Measurements from ENCODE around the gene YJEFN3. TPM values are rescaled to one million over a fixed set of nuclear protein-coding genes. Genes with fewer than 3 reads are reported as not detected.

YJEFN3 gene
- total RNA-seq, 1 experiment from 2014 or later, result 11.1 TPM

DNA sequence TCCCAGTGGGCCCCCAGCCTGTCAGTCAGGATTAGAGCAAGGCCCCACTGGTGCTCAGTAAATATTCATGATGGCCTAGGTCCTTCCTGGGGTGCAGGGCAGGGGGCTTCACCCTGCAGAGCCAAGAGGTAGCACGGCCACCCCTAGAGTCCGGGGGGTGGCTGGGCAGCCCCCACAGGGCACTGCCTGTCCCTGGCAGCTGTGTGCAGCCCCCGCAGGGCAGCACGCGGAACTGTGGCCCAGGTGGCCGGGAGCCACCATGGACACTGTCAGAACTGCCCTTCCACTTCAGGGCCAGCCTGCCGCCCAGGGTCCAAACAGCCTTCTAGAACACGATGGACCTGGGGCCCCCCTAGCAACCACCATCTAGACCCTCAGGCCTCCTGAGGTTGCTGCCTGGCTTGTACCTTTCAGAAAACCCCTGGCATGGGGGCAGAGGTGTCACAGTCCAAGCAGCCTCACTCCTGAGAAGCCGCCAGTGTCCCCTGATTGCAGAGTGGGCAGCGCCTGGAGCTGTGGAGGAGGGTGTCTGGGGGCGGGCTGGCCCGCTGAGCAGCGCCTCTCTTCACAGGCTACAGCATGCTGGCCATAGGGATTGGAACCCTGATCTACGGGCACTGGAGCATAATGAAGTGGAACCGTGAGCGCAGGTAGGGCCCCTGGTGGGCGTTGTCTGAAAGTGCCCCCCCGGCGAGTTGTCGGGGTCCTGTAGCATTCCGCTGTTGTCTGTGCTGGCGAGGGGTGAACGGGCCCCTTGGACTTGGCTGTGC lies 2.9 kb upstream of the YJEFN3 start:
- ATAC-seq (no peak; the same call in 1 of the 2 replicates), DNase-seq (ENCODE audit: low spot score) (no peak)
- H3K9me3 Mint-ChIP-seq, result no peaks in the 10 kb centered on the region
- H3K36me3 Mint-ChIP-seq, result peaks cover 13% of the 10 kb centered on the region
- no peak overlapping the region for H3K27ac Mint-ChIP-seq
- ChIA-PET POLR2A (no interaction called here), CTCF (interaction anchor here (1.0 to 1.2 kb wide), 3 partner anchors 27 to 142 kb away, joined by 3 to 6 read pairs (median 5); partner anchors contain the start of gene ZNF101)
- H3K4me3 Mint-ChIP-seq, result no peak overlapping the region
- H3K27me3 Mint-ChIP-seq (ENCODE audit: low read depth), result no peaks in the 10 kb centered on the region
- H3K4me1 Mint-ChIP-seq, result peaks cover 8% of the 10 kb centered on the region
- TF ChIP-seq ATF1 (CRISPR knock-in tag; IDR thresholded peaks at IDR 0.05), result no peak
- TF ChIP-seq, protein P1, sequence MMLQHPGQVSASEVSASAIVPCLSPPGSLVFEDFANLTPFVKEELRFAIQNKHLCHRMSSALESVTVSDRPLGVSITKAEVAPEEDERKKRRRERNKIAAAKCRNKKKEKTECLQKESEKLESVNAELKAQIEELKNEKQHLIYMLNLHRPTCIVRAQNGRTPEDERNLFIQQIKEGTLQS (CRISPR knock-in tag; conservative IDR thresholded peaks at IDR 0.05), result no peak
- no peak for TF ChIP-seq NFATC4 (CRISPR knock-in tag; IDR thresholded peaks at IDR 0.05)
- peak; percentile 16; the same call in 1 of the 2 replicates for TF ChIP-seq ZNF423 (CRISPR knock-in tag; IDR thresholded peaks at IDR 0.05)
- no peak for TF ChIP-seq ELF4 (CRISPR knock-in tag; IDR thresholded peaks at IDR 0.05; ENCODE audit: low read depth)

DNA sequence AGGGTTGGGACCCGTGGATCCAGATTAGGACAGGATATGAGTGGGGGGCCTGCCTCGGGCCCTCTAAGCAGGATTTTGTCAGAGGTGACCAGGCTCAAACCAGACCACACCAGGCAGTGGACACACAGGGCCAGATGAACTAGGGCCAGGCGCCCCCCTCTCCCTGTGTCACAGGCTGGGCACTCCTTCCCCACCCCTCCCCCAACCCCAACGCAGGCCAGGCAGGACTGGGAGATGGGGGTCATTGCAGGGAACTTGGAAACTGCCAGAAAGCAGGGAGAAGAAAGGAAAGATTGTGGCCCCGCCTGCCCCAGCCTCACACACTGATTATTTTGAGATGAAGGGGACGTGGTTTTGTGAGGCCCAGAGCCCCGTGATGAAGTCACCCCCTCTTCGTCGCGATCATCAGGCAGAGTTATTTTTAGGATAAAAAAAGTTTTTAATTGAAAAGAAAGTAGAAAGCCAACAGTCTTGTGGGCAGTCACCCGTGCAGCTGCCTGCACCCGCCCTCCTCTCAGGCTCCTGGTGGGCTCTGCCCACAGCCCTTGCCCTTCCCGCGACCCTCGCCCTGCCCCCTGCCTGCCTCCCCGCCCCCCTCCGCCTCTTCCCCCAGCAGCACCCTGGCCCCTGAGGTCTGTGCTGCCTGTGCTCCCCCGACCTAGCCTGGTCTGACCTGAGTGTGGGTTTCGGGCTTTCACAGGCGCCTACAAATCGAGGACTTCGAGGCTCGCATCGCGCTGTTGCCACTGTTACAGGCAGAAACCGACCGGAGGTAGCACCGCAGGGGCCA lies 1.9 kb upstream of the YJEFN3 start:
- peaks cover 10% of the 10 kb centered on the region for H3K4me1 Mint-ChIP-seq
- H3K4me3 Mint-ChIP-seq, result no peak overlapping the region
- ATAC-seq, result no peak
- DNase-seq (ENCODE audit: low spot score), result no peak
- H3K27ac Mint-ChIP-seq, result no peak overlapping the region
- no peaks in the 10 kb centered on the region for H3K9me3 Mint-ChIP-seq
- H3K27me3 Mint-ChIP-seq (ENCODE audit: low read depth), result no peaks in the 10 kb centered on the region
- peaks cover 10% of the 10 kb centered on the region; the same call in 1 of the 2 replicates for H3K36me3 Mint-ChIP-seq
- ChIA-PET POLR2A (no interaction called here), CTCF (no interaction called here)
- TF ChIP-seq CREB1 (CRISPR knock-in tag; IDR thresholded peaks at IDR 0.05) (no peak), GABPB1 (CRISPR knock-in tag; IDR thresholded peaks at IDR 0.05) (no peak), SP1 (CRISPR knock-in tag; conservative IDR thresholded peaks at IDR 0.05) (no peak), HMGA2 (CRISPR knock-in tag; IDR thresholded peaks at IDR 0.05) (no peak), JUN (CRISPR knock-in tag; IDR thresholded peaks at IDR 0.05) (no peak)
- TF ChIP-seq, protein P2, sequence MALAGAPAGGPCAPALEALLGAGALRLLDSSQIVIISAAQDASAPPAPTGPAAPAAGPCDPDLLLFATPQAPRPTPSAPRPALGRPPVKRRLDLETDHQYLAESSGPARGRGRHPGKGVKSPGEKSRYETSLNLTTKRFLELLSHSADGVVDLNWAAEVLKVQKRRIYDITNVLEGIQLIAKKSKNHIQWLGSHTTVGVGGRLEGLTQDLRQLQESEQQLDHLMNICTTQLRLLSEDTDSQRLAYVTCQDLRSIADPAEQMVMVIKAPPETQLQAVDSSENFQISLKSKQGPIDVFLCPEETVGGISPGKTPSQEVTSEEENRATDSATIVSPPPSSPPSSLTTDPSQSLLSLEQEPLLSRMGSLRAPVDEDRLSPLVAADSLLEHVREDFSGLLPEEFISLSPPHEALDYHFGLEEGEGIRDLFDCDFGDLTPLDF (CRISPR knock-in tag; IDR thresholded peaks at IDR 0.05), result no peak
- TF ChIP-seq, protein P3, sequence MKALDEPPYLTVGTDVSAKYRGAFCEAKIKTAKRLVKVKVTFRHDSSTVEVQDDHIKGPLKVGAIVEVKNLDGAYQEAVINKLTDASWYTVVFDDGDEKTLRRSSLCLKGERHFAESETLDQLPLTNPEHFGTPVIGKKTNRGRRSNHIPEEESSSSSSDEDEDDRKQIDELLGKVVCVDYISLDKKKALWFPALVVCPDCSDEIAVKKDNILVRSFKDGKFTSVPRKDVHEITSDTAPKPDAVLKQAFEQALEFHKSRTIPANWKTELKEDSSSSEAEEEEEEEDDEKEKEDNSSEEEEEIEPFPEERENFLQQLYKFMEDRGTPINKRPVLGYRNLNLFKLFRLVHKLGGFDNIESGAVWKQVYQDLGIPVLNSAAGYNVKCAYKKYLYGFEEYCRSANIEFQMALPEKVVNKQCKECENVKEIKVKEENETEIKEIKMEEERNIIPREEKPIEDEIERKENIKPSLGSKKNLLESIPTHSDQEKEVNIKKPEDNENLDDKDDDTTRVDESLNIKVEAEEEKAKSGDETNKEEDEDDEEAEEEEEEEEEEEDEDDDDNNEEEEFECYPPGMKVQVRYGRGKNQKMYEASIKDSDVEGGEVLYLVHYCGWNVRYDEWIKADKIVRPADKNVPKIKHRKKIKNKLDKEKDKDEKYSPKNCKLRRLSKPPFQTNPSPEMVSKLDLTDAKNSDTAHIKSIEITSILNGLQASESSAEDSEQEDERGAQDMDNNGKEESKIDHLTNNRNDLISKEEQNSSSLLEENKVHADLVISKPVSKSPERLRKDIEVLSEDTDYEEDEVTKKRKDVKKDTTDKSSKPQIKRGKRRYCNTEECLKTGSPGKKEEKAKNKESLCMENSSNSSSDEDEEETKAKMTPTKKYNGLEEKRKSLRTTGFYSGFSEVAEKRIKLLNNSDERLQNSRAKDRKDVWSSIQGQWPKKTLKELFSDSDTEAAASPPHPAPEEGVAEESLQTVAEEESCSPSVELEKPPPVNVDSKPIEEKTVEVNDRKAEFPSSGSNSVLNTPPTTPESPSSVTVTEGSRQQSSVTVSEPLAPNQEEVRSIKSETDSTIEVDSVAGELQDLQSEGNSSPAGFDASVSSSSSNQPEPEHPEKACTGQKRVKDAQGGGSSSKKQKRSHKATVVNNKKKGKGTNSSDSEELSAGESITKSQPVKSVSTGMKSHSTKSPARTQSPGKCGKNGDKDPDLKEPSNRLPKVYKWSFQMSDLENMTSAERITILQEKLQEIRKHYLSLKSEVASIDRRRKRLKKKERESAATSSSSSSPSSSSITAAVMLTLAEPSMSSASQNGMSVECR (CRISPR knock-in tag; IDR thresholded peaks at IDR 0.05; ENCODE audit: borderline replicate concordance), result no peak
- TF ChIP-seq, protein P4, sequence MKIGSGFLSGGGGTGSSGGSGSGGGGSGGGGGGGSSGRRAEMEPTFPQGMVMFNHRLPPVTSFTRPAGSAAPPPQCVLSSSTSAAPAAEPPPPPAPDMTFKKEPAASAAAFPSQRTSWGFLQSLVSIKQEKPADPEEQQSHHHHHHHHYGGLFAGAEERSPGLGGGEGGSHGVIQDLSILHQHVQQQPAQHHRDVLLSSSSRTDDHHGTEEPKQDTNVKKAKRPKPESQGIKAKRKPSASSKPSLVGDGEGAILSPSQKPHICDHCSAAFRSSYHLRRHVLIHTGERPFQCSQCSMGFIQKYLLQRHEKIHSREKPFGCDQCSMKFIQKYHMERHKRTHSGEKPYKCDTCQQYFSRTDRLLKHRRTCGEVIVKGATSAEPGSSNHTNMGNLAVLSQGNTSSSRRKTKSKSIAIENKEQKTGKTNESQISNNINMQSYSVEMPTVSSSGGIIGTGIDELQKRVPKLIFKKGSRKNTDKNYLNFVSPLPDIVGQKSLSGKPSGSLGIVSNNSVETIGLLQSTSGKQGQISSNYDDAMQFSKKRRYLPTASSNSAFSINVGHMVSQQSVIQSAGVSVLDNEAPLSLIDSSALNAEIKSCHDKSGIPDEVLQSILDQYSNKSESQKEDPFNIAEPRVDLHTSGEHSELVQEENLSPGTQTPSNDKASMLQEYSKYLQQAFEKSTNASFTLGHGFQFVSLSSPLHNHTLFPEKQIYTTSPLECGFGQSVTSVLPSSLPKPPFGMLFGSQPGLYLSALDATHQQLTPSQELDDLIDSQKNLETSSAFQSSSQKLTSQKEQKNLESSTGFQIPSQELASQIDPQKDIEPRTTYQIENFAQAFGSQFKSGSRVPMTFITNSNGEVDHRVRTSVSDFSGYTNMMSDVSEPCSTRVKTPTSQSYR (CRISPR knock-in tag; IDR thresholded peaks at IDR 0.05), result no peak
- TF ChIP-seq, protein P5, sequence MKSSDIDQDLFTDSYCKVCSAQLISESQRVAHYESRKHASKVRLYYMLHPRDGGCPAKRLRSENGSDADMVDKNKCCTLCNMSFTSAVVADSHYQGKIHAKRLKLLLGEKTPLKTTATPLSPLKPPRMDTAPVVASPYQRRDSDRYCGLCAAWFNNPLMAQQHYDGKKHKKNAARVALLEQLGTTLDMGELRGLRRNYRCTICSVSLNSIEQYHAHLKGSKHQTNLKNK (CRISPR knock-in tag; IDR thresholded peaks at IDR 0.05), result no peak
- TF ChIP-seq, protein P6, sequence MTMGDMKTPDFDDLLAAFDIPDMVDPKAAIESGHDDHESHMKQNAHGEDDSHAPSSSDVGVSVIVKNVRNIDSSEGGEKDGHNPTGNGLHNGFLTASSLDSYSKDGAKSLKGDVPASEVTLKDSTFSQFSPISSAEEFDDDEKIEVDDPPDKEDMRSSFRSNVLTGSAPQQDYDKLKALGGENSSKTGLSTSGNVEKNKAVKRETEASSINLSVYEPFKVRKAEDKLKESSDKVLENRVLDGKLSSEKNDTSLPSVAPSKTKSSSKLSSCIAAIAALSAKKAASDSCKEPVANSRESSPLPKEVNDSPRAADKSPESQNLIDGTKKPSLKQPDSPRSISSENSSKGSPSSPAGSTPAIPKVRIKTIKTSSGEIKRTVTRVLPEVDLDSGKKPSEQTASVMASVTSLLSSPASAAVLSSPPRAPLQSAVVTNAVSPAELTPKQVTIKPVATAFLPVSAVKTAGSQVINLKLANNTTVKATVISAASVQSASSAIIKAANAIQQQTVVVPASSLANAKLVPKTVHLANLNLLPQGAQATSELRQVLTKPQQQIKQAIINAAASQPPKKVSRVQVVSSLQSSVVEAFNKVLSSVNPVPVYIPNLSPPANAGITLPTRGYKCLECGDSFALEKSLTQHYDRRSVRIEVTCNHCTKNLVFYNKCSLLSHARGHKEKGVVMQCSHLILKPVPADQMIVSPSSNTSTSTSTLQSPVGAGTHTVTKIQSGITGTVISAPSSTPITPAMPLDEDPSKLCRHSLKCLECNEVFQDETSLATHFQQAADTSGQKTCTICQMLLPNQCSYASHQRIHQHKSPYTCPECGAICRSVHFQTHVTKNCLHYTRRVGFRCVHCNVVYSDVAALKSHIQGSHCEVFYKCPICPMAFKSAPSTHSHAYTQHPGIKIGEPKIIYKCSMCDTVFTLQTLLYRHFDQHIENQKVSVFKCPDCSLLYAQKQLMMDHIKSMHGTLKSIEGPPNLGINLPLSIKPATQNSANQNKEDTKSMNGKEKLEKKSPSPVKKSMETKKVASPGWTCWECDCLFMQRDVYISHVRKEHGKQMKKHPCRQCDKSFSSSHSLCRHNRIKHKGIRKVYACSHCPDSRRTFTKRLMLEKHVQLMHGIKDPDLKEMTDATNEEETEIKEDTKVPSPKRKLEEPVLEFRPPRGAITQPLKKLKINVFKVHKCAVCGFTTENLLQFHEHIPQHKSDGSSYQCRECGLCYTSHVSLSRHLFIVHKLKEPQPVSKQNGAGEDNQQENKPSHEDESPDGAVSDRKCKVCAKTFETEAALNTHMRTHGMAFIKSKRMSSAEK (CRISPR knock-in tag; IDR thresholded peaks at IDR 0.05; ENCODE audit: borderline replicate concordance), result no peak
- TF ChIP-seq, protein P7, sequence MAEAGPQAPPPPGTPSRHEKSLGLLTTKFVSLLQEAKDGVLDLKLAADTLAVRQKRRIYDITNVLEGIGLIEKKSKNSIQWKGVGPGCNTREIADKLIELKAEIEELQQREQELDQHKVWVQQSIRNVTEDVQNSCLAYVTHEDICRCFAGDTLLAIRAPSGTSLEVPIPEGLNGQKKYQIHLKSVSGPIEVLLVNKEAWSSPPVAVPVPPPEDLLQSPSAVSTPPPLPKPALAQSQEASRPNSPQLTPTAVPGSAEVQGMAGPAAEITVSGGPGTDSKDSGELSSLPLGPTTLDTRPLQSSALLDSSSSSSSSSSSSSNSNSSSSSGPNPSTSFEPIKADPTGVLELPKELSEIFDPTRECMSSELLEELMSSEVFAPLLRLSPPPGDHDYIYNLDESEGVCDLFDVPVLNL (CRISPR knock-in tag; IDR thresholded peaks at IDR 0.05; ENCODE audit: borderline replicate concordance, low read depth), result no peak
